ENCODE data around the gene PCDH9.

The PCDH9 gene

GRCh38 chr13:66557357-66557756 lies 672.8 kb downstream of the PCDH9 start:
- TF ChIP-seq, protein P1, sequence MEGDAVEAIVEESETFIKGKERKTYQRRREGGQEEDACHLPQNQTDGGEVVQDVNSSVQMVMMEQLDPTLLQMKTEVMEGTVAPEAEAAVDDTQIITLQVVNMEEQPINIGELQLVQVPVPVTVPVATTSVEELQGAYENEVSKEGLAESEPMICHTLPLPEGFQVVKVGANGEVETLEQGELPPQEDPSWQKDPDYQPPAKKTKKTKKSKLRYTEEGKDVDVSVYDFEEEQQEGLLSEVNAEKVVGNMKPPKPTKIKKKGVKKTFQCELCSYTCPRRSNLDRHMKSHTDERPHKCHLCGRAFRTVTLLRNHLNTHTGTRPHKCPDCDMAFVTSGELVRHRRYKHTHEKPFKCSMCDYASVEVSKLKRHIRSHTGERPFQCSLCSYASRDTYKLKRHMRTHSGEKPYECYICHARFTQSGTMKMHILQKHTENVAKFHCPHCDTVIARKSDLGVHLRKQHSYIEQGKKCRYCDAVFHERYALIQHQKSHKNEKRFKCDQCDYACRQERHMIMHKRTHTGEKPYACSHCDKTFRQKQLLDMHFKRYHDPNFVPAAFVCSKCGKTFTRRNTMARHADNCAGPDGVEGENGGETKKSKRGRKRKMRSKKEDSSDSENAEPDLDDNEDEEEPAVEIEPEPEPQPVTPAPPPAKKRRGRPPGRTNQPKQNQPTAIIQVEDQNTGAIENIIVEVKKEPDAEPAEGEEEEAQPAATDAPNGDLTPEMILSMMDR (IDR thresholded peaks at IDR 0.05; ENCODE audit: borderline replicate concordance, insufficient read depth, low read depth, low read length), result no peak
- H3K4me3 ChIP-seq (ENCODE audit: low read depth, low read length), result no peak overlapping the region

DNA sequence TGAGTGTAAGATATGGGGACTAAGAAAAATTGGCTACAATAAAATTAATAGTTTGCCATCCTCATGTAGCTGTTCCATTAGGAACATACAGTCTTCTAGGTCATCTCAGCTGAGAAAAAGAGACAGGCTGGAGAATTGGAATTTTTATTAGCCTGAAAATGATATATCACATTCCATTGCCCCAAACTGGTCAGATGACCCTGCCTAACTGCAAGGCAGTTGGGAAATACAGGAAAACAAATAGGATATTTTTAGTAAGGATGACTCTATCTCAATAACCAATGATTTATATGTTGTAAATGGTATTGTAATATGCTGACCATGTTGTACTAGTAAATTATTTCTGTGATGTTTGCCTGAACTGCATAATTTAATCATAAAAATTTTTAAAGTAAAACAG lies 673.8 kb downstream of the PCDH9 start:
- H3K4me3 ChIP-seq (ENCODE audit: low read depth, low read length), result no peak overlapping the region
- TF ChIP-seq, protein P1 (IDR thresholded peaks at IDR 0.05; ENCODE audit: borderline replicate concordance, insufficient read depth, low read depth, low read length), result no peak

DNA sequence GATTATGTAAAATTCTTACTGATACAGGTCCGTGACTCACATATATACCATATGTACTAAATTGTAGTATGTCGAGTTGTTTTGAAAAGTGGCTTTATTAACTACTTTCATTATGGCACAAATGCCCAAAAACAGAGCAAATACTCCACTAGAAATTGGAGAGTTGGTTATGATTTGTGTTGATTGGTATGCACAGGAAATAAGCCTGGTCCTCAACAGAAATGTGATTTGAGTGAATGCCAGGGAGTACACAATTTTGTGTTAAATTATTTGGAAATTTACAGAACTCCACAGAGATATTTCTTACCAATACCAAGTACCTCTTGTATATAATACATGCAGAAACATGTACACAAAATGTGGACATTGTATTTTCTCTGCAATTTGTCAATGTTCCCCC lies 676.7 kb downstream of the PCDH9 start:
- TF ChIP-seq, protein P1 (IDR thresholded peaks at IDR 0.05; ENCODE audit: borderline replicate concordance, insufficient read depth, low read depth, low read length), result no peak
- H3K4me3 ChIP-seq (ENCODE audit: low read depth, low read length), result no peak overlapping the region

- TF ChIP-seq, protein P1 (IDR thresholded peaks at IDR 0.05; ENCODE audit: borderline replicate concordance, insufficient read depth, low read depth, low read length), result no peak
- no peak overlapping the region for H3K4me3 ChIP-seq (ENCODE audit: low read depth, low read length)
Measured at GRCh38 chr13:66551128-66551527, 679.0 kb downstream of the PCDH9 start.

DNA sequence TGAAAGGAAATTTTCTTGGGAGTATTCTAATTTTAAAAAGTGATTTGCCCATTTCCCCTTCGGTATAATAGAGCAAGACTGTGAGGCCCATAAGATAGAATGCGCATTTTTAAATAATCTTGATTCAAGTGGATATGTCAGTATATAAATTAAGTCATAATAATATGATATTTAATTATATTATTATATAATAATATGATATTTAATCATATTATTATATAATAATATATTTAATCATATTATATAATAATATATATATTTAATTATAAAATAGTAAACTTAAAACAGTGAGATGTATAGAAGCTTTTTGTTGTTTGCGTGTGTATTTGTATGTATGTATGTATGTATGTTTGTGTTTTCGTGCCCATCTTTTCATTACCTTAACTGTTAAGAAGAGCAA lies 682.5 kb downstream of the PCDH9 start:
- TF ChIP-seq, protein P1 (IDR thresholded peaks at IDR 0.05; ENCODE audit: borderline replicate concordance, insufficient read depth, low read depth, low read length), result no peak
- H3K4me3 ChIP-seq (ENCODE audit: low read depth, low read length), result no peak overlapping the region

DNA sequence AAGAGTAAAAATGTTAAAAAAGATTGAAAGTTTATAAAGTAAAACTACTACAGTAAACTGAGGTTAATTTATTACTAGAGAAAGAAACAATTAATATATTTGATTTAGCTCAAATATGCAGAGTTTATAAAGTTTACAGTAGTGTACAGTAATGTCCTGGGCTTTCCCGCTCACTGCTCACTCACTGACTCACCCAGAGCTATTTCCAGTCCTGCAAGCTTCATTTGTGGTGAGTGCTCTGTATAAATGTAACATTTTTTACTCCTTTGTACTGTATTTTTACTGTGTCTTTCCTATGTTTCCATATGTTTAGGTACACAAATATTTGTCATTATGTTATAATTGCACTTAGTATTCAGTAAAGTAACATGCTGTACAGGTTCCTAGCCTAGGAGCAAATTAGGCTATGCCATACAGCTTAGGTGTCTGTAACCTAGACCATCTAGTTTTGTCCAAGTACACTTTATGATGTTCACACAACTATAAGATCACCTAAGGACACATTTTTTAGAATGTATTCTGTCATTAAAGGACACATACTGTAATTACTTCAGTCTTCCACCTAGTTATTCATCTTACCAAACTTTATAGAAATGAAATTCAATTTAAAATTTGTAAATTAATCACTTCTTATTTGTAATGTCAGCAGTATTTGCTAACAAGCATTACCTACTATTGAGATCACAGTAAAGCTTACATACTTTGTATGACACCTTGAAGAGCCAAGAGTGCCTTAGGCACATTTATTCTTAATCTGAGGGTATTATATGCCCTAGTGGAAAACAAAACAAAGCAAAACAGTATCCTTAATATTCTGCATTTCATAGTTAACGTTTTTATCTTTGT lies 683.4 kb downstream of the PCDH9 start:
- H3K4me3 ChIP-seq (ENCODE audit: low read depth, low read length), result no peak overlapping the region
- TF ChIP-seq, protein P1 (IDR thresholded peaks at IDR 0.05; ENCODE audit: borderline replicate concordance, insufficient read depth, low read depth, low read length), result no peak

GRCh38 chr13:66543780-66544179 lies 686.4 kb downstream of the PCDH9 start:
- TF ChIP-seq, protein P1 (IDR thresholded peaks at IDR 0.05; ENCODE audit: borderline replicate concordance, insufficient read depth, low read depth, low read length), result no peak
- no peak overlapping the region for H3K4me3 ChIP-seq (ENCODE audit: low read depth, low read length)
